ENCODE results near the gene ATG2A. TPM values are rescaled to one million over a fixed set of nuclear protein-coding genes. Genes with fewer than 3 reads are reported as not detected.
A peak's percentile ranks its signal among the peaks of the same experiment; 100 is the strongest.

Gene ATG2A
- total RNA-seq, 1 donor from 2014 or later = 39.5 TPM

DNA sequence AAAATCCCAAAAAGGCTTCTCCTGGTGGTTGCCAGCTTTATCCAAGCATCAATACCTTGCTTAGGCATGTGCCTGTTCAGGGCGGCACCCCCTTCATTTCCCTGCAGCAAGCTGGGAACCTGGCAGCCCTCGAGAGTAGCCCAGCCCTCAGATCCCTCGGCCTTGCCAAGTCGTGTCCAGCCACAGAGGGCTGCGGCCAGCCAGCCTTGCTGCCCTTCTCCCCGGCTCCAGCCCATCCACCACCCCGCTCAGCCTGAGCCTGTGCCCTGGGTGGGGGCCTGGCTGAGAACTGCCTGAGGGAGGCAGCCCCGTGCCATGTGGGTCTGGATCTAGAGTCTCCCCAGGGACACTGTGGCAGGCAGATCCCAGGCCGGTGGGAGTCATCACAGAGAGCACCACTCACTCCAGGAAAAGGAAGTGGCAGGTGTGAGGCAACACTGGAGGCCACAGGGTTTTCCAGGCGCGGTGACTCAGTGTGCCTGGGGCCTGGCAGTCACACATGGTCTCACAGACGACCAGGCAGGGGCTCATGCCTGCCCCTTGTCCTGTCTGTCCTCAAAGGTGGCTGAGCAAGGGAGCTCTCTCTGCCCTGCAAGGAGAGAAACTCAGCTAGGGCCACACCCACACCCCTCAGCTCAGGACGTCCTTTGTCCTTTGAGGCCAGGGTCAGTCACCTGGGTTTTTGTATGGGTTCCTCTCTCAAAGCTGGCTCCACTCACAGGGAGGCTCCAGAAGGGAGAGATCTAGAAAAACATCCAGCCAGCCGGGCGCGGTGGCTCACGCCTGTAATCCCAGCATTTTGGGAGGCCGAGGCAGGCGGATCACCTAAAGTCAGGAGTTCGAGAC lies 60.4 kb downstream of the ATG2A start:
- intact Hi-C loops (cut with DNase I) = loop anchor here (1.0 to 10.0 kb wide), 4 partner anchors 8 to 258 kb away; partner anchors contain the start of genes EHD1, TM7SF2 and ZNHIT2

DNA sequence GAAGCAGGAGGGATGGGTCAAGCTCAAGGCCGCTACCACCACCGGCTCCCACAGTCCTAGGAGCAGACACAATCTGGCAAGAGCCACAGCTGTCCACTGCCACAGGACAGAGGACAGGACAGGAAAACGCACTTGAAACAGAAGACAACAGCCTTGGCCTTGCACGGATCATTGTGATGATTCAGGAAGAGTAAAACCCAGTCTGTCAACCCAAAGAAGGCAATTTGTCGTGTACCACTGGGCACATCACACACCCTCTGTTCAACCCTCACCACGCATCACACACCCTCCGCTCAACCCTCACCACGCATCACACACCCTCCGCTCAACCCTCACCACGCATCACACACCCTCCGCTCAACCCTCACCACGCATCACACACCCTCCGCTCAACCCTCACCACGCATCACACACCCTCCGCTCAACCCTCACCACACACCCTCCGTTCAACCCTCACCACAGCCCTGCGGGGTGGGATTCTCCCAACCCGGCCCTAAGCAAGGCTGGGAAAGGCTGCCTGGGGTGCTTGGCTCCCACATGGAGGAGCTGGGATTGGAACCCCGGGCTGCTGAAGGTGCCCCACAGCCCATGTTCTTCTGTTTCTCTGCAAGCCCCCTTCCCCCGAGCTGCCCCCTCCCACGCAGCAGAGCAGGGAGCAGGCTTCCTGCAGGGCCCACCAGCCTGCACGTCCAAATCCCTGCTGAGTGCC lies 61.3 kb downstream of the ATG2A start:
- intact Hi-C loops (cut with DNase I) = loop anchor here (1.0 to 10.0 kb wide), 5 partner anchors 9 to 259 kb away; partner anchors contain the start of genes EHD1, TM7SF2 and ZNHIT2
- H3K27me3 ChIP-seq = no peaks in the 10 kb centered on the region
- H3K36me3 ChIP-seq = peaks cover 32 to 47% of the 10 kb centered on the region in 2 donors
- H3K9me3 ChIP-seq = no peaks in the 10 kb centered on the region
- H3K4me1 ChIP-seq = peaks cover 34 to 57% of the 10 kb centered on the region in 2 donors
- H3K27ac ChIP-seq = peak overlapping the region; percentile 88 to 95
- TF ChIP-seq CTCF (IDR thresholded peaks at IDR 0.05) = no peak
- H3K4me3 ChIP-seq = peak overlapping the region in 1 of 2 donors; percentile 27
- DNase-seq (ENCODE audit: low spot score in 2 of 2) = no peak

More for the DNA sequence above, 60.4 kb downstream of the ATG2A start:
- Histone ChIP-seq H3K9me3 (no peaks in the 10 kb centered on the region), H3K4me3 (peak overlapping the region in 1 of 2 donors; percentile 27), H3K27ac (peak overlapping the region; percentile 88 to 95), H3K27me3 (no peaks in the 10 kb centered on the region), H3K36me3 (peaks cover 32 to 47% of the 10 kb centered on the region in 2 donors), H3K4me1 (peaks cover 34 to 59% of the 10 kb centered on the region in 2 donors)
- peak; percentile 91 to 98 for DNase-seq (ENCODE audit: low spot score in 2 of 2)
- peak in 1 of 3 experiments; percentile 32 for TF ChIP-seq CTCF (IDR thresholded peaks at IDR 0.05)

DNA sequence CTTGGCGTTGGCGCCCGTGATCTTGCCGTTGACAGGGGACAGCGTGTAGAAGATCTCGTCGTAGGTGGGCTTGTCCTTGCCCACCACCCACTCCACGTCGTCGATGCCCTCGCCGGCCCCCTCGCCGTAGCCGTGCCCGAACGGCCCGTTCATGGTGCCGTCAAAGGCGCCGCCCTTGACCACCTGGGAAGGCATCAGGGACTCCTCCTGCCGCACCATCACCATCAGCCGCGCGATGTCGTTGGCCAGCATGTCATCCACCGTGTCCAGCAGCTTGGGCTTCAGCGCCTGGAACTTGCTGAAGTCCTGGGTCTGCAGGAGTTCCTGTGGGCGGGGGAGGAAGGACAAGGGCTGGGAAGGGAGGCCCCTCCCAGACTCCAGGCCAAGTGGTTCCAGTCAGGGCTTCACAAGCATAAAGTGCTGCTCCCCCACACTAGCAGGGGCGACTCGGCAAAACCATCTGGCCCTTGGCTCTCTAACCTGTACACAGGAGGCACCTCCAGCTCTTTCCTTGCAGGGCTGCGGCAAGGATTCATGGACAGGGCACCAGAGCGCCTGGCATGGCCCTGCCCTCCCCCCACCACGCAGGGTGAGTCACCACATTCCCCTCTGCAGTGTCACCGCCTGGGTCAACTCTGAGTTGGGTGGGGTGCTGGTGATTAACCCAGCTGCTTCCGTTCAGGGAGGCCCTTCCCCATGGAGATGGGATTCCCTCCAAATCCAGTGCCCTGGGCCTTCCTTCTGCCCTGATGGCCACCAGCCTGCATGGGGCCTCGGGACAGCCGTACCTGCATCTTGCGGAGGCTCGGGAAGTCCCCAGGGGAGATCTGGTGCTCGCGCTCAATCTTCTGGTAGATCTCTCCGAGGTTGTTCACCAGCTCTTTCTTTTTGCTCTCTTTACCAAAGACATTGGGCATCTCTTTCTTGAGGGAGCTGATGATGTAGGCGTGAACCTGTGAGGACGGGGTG lies 62.2 kb downstream of the ATG2A start:
- intact Hi-C loops (cut with DNase I) = loop anchor here (2.0 to 10.0 kb wide), 2 partner anchors 16 to 260 kb away; partner anchors contain the start of genes TM7SF2 and ZNHIT2
- no peaks in the 10 kb centered on the region for H3K9me3 ChIP-seq
- H3K27ac ChIP-seq = peak overlapping the region; percentile 88 to 95
- no peaks in the 10 kb centered on the region for H3K27me3 ChIP-seq
- H3K36me3 ChIP-seq = peaks cover 32 to 43% of the 10 kb centered on the region in 2 donors
- TF ChIP-seq CTCF (IDR thresholded peaks at IDR 0.05) = no peak
- H3K4me3 ChIP-seq = peak overlapping the region in 1 of 2 donors; percentile 21
- peaks cover 37 to 61% of the 10 kb centered on the region in 2 donors for H3K4me1 ChIP-seq
- peak; percentile 78 to 97 for DNase-seq (ENCODE audit: low spot score in 2 of 2)

DNA sequence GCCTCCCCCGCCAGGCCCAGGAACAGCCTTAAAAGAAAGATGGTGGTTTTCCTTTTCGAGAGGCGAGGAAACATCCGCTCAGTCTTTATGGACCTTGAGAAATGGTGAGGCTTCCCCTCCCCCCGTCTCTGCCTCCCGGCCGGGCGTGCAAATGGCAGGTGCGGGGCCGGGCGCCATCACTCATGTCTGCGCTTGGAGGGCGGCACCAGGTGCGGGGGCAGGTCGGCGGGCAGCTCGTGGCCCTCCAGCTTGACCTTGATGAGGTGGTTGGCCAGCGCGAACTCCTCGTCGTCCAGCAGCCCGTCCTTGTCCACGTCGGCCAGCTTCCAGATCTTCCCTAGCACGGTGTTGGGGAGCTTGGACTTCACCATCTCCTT lies 62.9 kb downstream of the ATG2A start:
- no peak for TF ChIP-seq CTCF (IDR thresholded peaks at IDR 0.05)
- no peaks in the 10 kb centered on the region for H3K27me3 ChIP-seq
- H3K36me3 ChIP-seq = peaks cover 25 to 37% of the 10 kb centered on the region in 2 donors
- intact Hi-C loops (cut with DNase I) = loop anchor here (2.0 to 10.0 kb wide), 2 partner anchors 17 to 261 kb away; partner anchors contain the start of genes TM7SF2 and ZNHIT2
- H3K4me1 ChIP-seq = peaks cover 42 to 61% of the 10 kb centered on the region in 2 donors
- no peak overlapping the region for H3K4me3 ChIP-seq
- no peak for DNase-seq (ENCODE audit: low spot score in 2 of 2)
- H3K27ac ChIP-seq = peak overlapping the region; percentile 68 to 95
- no peaks in the 10 kb centered on the region for H3K9me3 ChIP-seq
